ENCODE data around the gene LARGE1.

- no peak for TF ChIP-seq POLR2A (IDR thresholded peaks at IDR 0.05)
- TF ChIP-seq, protein P1, sequence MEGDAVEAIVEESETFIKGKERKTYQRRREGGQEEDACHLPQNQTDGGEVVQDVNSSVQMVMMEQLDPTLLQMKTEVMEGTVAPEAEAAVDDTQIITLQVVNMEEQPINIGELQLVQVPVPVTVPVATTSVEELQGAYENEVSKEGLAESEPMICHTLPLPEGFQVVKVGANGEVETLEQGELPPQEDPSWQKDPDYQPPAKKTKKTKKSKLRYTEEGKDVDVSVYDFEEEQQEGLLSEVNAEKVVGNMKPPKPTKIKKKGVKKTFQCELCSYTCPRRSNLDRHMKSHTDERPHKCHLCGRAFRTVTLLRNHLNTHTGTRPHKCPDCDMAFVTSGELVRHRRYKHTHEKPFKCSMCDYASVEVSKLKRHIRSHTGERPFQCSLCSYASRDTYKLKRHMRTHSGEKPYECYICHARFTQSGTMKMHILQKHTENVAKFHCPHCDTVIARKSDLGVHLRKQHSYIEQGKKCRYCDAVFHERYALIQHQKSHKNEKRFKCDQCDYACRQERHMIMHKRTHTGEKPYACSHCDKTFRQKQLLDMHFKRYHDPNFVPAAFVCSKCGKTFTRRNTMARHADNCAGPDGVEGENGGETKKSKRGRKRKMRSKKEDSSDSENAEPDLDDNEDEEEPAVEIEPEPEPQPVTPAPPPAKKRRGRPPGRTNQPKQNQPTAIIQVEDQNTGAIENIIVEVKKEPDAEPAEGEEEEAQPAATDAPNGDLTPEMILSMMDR (IDR thresholded peaks at IDR 0.05): no peak
Observed at GRCh38 chr22:33842006-33842354, 78.3 kb downstream of the LARGE1 start.

Measured in uterus (tissue), 2 donors.